ENCODE data around the gene GSS.

- TF ChIP-seq CTCF (IDR thresholded peaks at IDR 0.05) (no peak), POLR2A (IDR thresholded peaks at IDR 0.05) (no peak)
Measured at GRCh38 chr20:34928411-34928810, 27.2 kb downstream of the GSS start.

All from thyroid gland (tissue), 4 donors.